Neural progenitor cell (in vitro differentiated cells): Measurements from ENCODE around the gene TRIM44.

Experiments used
- CTCF ChIP-seq: fragments of 200-600 bp; sonication (generic); IDR thresholded peaks from 2 replicates; pipeline ENCODE4 v1.5.1; 2017; ENCODE audit warnings: antibody characterized with exemption, mild to moderate bottlenecking
- EZH2 ChIP-seq: fragments of 200-600 bp; sonication (generic); IDR thresholded peaks from 2 replicates; pipeline ENCODE4 v1.6.1; 2017; ENCODE audit warnings: antibody characterized with exemption, mild to moderate bottlenecking, moderate library complexity

GRCh38 chr11:35742707-35743454 is 80.3 kb downstream of the TRIM44 start:
- TF ChIP-seq CTCF (no peak), EZH2 (no peak)
